A172 (cell line): ENCODE results near the gene IRF2BP2. TPM values are rescaled to one million over a fixed set of nuclear protein-coding genes. Genes with fewer than 3 reads are reported as not detected.
"Not testable (repeated sequence)": the region's sequence is repeated elsewhere in the genome, so short reads cannot be mapped to it uniquely, and the experiment has no call there.

Source experiments
- DNase-seq: peaks from one replicate; pipeline ENCODE4 v3.0.0-alpha.2; 2015; ENCODE audit warnings: low spot score
- total RNA-seq: library from RNA; depleted of rRNA; stranded (reverse); fragments of >200 nt; shearing (Covaris generic); gene quantifications from 2 replicates; pipeline ENCODE4 v1.2.3, GENCODE V29; 2014

Gene IRF2BP2
- total RNA-seq, 1 experiment from 2014 or later = 51.3 TPM

DNA sequence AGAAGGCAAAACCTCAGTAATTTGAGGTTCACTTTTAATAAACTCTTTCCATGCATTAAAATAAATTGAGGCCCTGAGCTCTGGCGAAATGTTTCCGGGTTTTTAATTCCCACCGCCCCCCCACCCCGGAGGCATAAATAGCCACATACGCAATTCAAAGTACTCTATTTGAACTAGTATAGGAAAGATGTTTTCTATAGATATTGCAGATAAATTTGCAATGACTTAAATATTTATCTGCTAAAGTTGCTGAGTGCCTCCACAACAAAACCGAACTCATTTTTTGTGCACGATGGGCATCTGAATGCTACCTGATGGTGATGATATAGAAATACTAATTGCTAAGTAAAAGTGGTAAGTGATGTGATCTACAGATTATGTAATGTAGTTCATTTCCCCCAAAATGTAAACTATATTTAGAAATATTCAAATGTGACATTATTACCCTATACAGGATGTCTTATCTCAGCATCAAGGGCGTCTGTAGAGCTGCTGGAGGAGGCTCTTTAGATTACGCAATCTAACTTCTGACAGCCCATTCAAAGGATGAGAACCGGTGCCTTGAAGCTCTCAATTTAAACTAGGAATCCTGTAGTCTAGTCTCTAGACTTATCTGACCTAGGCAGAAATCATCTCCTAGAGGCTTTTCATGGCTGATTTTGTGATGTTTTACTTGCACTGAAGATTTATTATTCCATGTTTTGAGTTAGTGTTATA is 8.5 kb downstream of the IRF2BP2 start:
- peak; percentile 53 for DNase-seq

DNA sequence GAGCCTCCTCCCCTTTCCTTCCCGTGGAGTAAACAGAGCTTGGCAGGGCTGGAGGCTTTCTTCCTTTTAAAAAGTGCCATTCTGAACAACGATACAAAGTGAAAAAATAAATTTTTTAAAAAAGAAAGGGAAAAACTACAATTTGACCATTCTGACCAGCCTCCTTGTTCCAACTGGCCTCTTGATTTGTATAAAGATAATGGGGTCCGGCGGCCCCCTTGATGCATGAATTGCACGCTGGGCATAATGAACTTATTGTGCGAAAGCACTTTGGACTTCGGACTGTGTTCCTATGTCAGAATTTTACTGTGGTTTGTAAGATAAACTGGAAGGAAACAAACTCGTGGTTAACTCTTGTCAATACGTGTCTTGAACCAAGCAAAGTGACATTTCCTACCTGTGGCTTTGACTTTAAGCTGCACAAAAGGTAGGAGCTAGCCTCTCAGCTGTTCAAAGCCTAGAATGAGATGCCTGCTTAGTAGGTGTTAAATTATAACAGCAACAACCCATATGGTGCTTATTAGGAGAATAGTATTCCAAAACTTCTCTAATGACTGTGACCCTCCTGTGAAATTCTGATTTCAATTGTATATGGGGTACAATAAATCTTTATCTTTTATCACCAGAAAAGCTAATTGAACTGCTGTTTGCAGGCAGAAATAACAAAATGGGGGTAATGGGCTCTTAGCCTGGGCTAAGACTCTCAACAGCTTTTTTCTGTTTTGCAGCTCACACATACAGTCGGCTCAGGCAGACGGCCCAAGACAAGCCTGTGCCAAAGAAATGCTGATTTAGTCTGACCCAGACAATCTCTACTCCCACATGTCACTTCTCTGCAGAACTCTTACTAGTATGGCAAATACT is 9.3 kb downstream of the IRF2BP2 start:
- DNase-seq = no peak

DNA sequence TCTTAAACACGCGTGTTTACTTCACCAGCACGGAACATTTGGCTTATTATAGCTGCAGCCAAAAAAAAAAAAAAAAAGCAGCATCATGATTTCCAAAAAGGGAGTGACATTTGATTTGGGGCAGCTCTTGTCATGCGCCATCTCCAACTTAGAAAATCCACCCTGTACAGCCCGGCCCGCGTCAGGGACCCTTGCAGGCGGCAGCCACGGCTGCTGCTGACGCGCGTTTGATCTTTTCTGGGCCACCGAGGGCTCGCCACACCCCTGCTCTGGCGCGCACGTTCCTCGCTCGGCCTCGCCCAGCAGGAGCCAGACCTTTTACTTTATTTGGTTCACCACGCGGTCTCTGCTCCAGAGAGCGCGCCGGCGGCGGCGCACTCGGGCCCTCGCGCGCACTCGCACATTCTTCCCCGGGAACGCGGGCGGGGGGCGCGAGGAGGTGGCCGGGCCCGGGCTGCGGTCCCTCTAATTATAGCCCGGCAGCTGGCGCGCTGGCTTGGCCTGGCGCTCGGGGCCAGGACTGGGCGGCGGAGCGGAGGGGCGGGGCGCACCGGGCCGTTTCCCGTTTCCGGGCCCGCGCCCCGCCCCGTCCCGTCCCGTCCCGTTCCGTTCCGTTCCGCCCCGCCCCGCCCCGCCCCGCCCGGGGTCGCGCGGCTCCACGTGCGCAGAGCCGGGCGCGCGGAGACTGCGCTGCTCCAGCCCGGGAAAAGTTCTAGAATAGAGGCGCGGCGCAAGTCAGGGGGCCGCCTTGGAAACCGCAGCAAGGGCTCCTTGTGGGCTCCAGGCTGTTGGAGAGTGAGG is 10.2 kb downstream of the IRF2BP2 start:
- DNase-seq = peak; percentile 74

DNA sequence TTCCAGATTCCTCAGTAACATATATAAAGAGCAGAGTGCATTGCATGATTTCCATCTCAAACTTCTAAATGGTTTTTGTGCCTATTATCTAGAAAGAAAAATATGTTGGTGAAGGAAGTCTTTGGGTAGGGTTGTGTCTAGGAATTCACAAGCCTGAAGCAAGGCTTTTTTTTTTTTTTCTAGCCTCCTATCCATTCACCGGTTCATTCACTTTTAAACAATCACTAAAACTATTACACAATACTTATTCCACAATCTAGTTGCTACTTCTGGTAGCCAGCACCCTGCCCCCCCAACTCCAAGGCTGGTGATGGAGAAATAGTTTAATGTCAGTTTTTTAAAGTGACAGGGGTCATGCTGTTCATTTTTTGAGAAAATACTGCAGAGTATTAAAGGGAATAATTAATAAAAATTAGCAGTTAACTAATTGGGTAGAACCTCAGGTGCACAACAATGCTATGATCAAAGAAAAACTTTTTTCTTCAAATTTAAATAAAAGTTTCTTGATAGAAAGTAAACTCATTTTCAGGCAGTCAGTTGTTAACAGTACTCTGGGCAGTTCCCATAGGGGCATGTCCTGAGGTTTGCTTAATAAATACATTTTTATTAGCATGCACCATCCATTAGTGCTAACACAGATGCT is 10.9 kb downstream of the IRF2BP2 start:
- no peak for DNase-seq

DNA sequence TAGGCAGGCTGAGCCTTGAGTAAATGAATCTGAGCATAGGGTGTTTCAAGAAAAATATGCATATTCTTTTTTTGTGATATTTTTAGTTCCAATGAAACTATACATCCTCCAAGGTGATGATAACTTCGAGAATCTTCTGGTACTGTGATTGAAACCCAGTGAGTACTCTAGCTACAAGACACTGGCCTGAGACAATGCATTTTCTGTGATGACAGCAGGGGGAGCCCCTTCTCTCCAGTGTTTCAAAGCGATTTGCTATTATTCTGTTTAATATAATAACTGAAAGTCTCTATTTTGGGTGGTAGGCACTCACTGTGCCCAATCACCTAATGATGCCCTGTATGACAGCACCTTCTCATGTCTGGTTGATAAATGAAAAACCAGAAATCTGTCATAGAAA is 12.1 kb downstream of the IRF2BP2 start:
- DNase-seq = peak; percentile 63

DNA sequence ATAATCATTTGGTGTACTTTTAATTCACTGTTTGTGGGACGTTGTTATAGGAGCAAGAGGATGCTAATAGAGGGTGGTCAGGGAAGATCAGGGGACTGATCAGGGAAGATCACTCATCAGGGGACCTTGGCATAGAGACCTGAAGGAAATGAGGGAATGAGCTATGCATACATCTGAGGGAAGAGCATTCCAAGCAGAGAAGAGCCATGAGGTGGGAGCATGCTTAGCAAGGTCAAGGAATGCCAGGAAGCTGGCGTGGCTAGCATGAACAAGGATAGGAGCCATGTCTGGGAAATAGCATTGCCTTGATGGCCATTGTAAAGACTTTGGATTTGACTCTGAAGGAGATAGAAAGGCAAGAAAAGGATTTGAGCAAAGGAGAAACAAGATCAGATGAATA is 14.1 kb downstream of the IRF2BP2 start:
- DNase-seq = no peak

DNA sequence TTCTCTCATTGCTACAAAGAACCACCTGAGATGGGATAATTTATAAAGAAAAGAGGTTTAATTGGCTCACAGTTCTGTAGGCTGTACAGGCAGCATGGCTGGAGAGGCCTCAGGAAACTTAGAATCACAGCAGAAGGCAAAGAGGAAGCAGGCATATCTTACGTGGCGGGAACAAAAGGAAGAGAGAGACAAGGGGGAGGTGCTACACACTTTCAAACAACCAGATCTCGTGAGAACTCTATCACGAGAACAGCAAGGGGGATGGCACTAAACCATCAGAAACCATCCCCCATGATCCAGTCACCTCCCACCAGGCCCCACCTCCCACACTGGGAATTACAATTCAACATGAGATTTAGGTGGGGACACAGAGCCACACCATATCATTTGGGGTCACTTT is 15.4 kb downstream of the IRF2BP2 start:
- DNase-seq = not testable (repeated sequence)

DNA sequence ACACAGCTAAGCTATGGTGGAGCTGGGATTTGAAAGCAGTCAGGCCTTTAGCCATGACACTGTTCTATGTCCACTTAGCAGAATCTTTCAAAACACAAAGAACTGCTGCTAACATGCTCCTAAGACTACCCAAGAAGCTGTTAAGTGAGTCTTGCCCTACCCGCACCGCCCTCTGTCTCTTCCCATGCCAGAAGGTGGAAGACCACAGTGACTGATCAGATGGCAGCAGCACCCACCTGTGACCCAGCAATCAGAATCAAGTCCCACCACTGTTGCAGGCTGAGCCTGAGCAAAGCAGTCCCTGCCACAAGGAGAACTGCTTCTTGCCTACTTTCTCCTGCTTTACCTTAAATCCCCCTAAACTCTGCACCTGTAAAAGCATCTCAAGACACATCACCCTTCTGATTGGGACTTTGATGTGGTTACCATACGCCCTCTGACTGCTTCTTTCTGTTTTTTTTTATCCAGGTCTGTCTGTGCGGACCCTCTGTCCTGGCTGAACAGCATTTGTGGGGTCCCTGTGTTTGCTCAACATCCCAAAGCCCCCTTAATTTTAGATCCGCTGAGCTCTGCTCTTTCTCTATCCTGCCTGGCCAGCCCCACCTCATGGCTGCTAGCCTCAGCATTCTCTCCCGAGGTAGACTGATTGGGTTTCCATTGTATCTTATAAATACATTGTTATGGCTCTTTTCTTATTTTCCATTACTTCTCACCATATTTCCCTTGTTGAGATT is 16.0 kb downstream of the IRF2BP2 start:
- no peak for DNase-seq

DNA sequence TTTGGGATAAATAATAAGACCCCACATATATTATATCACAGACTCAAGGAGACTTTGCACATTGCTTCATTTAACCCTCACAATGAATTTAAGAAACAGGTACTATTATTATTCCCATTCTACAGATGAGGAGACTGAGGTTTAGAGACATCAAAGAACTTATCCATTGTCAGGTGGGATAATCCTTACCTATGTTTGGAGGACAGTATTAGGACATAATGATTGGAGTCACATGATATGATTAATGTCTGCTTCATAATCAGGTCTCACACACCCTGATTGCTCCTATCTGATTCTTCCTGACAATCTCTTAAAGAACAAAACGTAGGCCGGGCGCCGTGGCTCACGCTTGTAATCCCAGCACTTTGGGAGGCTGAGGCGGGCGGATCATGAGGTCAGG is 16.9 kb downstream of the IRF2BP2 start:
- DNase-seq = no peak

DNA sequence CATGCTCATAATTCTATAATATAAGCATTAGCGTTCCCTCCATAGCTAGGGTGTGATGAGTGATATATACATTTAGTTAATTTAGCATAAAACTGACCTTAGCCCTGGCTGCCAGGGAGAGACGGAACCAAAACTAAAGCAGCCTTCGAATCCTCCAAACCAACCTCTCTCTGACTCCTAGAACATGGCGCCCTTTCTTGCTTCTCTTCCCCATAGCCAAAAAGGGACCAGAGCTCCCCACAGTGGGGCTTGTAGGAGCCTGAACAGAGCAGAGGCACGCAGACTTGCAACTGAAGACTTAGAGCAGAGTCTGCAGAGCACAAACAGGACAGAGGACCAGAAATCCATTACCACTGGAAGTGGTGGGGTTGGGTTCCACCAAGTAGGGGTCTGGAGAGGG is 17.7 kb downstream of the IRF2BP2 start:
- no peak for DNase-seq

DNA sequence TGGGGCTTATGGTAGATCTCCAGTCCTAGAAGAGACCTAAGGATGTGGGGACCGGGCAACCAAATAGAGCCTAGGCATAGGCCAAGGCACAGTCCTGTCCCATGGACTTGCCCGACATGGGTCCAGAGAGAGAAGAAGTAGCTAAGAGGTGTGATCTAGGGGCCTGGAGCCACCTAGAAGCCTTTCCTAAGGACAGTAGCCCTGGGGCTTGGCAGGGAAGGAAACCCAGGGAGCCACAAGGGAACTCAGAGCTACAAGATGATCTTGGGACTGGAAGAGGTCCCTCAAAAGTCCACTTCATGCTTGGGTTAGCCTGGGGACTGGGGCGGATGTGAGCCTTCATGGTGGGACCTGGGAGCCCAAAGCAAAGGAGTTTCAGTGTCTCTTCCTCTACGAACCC is 18.8 kb downstream of the IRF2BP2 start:
- DNase-seq = no peak

DNA sequence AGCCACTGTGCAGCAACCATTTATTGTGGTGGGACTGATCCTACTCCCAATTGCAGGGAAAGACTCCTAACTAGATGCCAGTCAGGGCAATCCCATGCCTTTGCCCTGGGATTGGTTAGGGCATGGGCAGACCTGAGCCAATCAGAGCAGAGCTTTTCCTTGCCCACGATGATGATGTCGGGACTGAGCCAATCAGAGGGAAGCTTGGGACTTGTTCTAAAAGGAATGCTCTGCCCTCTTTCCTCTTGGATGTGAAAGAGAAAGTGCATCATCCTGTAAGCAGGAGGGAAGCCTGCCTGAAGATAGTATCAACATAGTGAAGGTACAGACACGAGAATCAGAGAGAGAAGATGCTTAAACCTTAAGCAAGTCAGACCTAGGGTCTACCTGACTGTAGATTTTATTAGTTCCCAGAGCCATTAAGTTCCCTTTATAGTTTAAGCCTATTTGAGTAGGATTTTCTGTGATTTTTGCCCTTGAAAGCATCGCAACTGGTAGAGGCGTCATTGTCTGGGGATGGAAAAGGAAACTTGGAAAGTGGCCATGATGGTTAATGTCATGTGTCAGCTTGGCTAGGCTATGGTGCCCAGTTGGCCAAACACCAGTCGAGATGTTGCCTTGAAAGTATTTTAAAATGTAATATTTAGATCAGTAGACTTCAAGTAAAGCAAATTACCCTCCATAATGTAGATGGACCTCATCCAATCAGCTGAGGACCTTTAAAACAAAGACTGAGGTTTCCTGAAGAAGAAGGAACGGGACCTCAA is 19.9 kb downstream of the IRF2BP2 start:
- DNase-seq = peak; percentile 83

DNA sequence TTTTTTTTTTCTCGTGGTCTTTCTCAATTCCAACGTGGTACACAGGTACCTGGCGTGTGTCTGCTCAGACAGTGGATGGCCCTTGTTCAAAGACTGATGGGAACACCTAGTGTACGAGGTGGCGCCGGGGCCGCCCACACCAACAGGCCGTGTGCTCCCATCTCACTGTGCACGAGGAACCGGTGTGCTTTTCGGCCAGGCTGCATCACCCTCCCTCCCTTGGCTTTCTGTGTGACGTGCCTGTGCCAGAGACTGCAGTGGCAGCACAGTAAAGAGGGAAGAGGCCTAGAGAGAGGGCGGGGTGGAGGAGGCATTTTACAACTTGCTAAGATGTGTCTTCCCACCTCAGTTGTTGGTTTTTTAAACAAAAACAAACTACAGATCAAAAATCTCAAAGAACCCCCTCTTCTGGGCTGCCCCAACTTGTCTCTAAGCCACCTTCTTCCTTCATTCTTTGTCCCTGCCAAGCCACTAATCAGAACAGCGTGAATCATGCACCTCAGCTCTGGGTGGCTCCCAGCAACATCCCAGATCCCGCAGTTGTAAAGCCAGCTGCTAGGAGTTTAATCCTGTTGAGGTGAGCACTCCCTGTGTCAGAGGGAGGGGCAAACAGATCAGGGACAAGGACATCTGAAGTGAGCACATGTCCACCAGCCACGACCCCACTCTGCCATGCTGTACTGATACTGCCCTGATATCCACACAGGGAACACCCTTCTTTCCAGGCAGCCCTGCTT is 20.7 kb downstream of the IRF2BP2 start:
- DNase-seq = peak; percentile 77

DNA sequence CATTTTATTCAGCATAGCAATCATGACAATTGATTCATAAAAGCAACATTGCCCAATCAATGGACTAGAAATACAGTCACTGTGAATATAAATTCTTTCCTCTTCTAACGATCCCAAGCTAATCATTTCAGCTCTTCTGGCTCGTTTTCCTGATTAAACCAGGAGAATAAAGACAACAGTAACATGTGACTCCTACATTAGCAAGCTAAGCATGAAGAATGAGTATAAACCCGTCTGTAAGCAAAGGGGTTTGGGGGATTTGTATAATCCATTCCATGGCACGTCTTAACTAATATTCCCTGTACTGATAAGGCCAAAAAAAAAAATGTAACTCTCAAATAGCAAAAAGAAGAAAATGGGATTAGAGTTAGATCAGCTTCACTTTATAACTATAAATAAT is 21.6 kb downstream of the IRF2BP2 start:
- no peak for DNase-seq

DNA sequence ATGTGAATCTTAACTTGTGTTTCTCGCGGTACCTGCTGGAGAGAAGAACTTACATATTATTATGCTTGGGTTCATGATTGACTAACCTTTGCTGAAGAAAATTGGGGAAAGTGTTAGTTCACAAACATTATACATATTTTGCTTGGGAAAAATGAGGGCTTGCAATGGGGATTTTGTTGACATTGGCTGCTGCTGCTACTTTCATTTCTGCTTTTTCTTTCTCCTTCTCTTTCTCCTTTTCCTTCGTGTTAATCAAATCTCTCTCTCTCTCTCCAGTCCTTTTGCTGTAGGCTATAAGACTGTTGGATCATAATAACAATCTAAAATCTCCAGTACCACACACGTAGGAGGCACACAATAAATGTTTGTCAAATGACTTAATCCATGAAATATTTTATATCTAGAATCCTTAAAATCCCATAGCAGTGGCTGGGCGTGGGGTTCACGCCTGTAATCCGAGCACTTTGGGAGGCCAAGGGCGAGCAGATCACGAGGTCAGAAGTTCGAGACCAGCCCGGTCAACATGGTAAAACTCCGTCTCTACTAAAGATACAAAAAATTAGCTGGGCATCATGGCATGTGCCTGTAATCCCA is 23.0 kb downstream of the IRF2BP2 start:
- no peak for DNase-seq

DNA sequence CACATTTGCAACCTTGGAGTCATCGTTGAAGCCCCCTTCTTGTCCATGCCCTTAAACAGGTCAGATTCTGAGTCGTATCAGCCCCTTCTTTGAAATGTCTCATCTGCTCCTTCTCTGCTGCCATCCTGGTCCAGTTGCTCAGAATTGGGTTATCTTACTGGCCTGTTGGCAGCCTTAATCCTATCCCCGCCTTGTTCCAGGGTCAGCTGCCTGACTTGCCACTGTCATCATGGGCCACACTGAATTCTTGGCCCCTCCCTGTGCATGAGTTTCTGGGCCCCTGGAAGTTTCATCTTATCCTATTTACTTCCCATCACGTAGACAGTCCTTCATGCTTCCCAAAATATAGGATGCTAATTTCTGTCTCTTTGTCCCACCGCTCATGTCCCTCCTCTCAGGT is 23.7 kb downstream of the IRF2BP2 start:
- DNase-seq = no peak

DNA sequence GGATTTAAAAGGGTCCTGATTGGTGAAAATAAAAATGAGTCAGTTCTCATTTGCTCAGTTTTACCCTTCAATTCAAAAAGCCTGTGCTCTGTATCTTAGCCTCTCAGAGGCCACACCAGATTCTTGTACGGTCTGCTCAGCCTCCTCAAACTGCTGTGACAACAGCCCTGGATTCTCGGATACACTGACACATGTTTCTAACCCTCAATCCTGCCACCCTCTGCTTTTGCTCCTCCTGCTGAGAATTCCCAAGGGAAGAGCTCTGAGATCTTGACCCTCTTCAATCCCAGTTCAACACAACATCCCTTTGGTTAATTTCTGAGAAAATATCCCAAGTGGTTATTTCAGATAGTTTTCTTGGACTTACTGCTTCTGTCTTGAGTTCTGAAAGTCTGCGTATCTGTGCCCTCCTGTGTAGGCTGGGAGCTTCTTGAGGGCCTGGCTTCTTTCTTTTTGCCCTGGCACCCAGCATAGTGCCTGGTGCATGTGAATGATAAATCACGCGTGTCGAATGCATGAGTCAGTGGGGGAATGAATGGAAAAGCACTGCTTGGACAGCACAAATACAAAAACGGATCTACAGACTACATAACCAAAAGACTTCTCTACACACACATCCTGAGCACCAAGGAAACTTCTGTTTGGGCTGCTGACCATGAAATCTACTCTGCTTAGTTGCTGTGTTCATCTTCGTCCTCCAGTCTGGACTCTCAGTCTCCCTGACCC is 24.5 kb downstream of the IRF2BP2 start:
- DNase-seq = no peak

DNA sequence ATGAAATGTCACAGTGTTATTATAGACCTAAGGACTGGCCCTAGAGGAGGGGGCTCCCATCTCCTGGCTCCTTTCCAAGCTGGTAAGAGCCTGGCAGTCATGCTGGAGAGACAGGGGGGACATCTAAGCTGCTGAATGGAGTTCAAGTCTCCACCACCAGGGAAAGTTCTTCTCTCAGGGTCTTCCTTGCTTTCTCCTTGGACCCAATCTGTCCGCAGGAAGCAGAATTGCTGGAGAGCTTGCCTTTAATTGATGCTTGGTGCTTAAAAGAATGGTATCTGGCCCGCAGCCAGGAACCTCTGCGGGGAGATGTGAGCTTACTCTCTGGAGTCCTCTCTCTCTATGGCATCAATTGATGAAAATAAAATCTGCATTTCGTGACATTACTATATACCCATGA is 25.1 kb downstream of the IRF2BP2 start:
- no peak for DNase-seq

DNA sequence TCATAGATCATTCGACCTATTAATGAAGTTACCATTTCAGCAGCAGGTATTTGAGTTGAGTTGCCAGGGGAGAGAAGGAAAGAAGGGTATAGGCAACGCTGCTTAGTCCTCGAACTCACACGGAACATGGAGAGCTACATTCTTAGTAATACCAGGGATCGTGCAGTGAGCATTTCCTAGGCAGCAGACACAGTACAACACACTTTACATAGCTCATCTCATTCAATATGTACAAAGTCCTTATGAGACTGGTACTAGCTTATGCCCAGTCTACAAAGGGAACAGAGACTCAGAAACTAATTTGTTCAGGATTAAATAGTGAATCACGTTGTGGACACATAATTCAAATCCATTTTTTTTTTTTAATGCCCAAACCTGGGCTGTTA is 25.6 kb downstream of the IRF2BP2 start:
- DNase-seq = no peak
